Neutrophil (primary cell): ENCODE results near the gene STIMATE.

ENCODE experiments used
- H3K27ac ChIP-seq: fragments of 200-600 bp; sonication (generic); 2 replicates; pipeline ENCODE4 v1.5.1; 2016; ENCODE audit warnings: mild to moderate bottlenecking, moderate library complexity
- H3K27me3 ChIP-seq: fragments of 200-600 bp; sonication (generic); 2 replicates; pipeline ENCODE4 v1.6.0; 2016; ENCODE audit warnings: mild to moderate bottlenecking
- H3K36me3 ChIP-seq: fragments of 200-600 bp; sonication (generic); 2 replicates; pipeline ENCODE4 v1.5.1; 2017
- H3K4me1 ChIP-seq, 2 experiments: fragments of 200-600 bp in 1 of 2; sonication (generic) in 1 of 2; 1 replicate in 1 of 2; 2 replicates in 1 of 2; pipeline versions ENCODE4 v1.5.1 to v1.6.1; 2013 to 2016; ENCODE audit warnings: low read depth in 1 of 2, low read length in 1 of 2, mild to moderate bottlenecking in 1 of 2, moderate library complexity in 1 of 2; ENCODE audit not compliant: control insufficient read depth in 1 of 2, insufficient read depth in 1 of 2
- H3K4me3 ChIP-seq, 2 experiments: fragments of 200-600 bp in 1 of 2; sonication (generic) in 1 of 2; 1 replicate in 1 of 2; 2 replicates in 1 of 2; pipeline ENCODE4 v1.5.1; 2013 to 2016; ENCODE audit warnings: low read depth in 1 of 2, low read length in 1 of 2, mild to moderate bottlenecking in 1 of 2, moderate library complexity in 1 of 2
- H3K9me3 ChIP-seq: fragments of 200-600 bp; sonication (generic); 2 replicates; pipeline ENCODE4 v1.5.1; 2016
- TF ChIP-seq, protein P1 (sequence below): fragments of 200-600 bp; sonication (generic); IDR thresholded peaks from 2 replicates; pipeline ENCODE4 v1.5.1; 2016; ENCODE audit warnings: antibody characterized with exemption

Gene STIMATE

DNA sequence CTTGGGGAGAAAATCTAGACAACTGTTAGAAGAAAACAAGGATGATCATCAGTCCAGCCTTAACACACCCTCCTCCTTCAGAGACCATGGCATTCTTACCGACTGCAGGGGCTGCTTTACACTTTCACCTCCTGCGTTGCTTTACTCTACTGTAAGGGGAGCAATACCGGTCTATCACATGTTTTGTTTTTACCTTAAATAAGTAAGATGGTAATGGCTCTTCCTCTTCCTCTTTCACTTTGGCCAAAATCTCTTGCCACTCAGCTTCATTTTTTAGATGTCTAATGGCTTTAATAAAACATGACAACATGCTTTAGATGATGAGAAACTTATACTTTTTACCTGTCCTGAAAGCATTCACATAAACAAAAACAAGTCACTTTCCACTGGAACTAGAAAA is 33.4 kb upstream of the STIMATE start:
- TF ChIP-seq, protein P1, sequence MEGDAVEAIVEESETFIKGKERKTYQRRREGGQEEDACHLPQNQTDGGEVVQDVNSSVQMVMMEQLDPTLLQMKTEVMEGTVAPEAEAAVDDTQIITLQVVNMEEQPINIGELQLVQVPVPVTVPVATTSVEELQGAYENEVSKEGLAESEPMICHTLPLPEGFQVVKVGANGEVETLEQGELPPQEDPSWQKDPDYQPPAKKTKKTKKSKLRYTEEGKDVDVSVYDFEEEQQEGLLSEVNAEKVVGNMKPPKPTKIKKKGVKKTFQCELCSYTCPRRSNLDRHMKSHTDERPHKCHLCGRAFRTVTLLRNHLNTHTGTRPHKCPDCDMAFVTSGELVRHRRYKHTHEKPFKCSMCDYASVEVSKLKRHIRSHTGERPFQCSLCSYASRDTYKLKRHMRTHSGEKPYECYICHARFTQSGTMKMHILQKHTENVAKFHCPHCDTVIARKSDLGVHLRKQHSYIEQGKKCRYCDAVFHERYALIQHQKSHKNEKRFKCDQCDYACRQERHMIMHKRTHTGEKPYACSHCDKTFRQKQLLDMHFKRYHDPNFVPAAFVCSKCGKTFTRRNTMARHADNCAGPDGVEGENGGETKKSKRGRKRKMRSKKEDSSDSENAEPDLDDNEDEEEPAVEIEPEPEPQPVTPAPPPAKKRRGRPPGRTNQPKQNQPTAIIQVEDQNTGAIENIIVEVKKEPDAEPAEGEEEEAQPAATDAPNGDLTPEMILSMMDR: no peak
- Histone ChIP-seq H3K27me3 (no peaks in the 10 kb centered on the region), H3K4me1 (peaks cover 8 to 18% of the 10 kb centered on the region in 2 experiments), H3K4me3 (no peak overlapping the region), H3K36me3 (no peaks in the 10 kb centered on the region), H3K9me3 (no peaks in the 10 kb centered on the region), H3K27ac (peak overlapping the region; percentile 43)

DNA sequence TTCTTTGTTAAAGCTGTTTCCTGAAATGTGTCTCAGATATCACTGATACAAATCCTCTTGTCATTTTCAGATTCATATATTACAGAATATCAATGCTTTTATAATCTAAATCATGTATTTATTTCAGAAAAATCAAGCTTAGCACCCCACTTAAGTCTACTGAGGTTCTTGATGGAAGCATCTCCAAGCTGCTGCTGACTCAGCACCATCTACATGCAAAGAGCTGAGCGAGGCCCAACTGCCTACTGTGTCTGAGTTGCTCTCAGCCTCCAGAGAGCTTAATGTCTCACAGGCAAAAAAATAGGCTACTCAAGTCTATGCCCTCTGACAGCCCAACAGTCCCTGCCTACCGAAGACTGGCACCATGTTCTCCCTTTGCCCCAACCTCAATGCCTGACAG is 29.2 kb upstream of the STIMATE start:
- H3K4me1 ChIP-seq: peaks cover 46 to 58% of the 10 kb centered on the region in 2 experiments
- H3K27ac ChIP-seq: no peak overlapping the region
- no peak overlapping the region for H3K4me3 ChIP-seq
- no peaks in the 10 kb centered on the region for H3K36me3 ChIP-seq
- TF ChIP-seq, protein P1: no peak
- H3K27me3 ChIP-seq: no peaks in the 10 kb centered on the region
- no peaks in the 10 kb centered on the region for H3K9me3 ChIP-seq

DNA sequence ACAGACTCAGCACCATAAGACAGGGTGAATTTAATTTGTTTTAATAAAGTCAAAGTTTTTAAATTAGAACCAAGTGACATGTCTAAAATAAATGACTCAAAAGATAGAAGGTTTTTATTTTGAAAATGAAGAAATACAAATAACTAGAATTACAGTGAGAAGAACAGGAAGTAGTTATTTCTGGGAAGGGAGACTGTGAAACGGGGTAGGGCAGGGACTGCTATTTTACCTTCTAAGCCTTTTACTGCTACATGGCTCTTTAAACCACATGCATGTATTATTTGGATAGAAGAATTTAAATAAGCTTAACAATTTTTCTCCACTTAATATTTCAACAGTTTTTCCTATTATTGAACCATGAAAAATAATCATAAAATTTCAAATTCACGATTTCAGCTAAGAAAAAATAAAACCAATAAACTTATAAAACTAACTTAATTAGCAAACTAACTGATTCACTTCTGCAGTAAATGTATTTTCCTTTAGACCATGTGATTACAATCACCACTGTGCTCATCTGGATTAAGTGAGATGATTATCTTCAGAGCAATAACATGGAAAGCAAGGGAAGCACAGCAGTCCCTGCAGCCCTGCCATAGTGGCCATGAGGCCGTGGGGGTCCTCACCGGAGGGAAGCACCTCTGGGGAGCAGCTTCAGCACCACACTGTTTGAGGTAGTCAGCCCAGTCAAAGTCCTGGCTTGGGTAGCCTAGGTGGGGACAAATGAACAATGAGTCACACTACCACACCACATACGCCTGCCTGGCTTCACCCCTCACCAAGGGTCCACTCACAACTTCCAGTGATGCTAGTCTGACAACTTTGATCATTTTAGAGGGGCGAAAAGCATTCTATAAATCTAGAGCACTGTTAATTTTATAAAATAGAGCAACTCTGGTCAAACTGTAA is 28.3 kb upstream of the STIMATE start:
- no peak overlapping the region for H3K4me3 ChIP-seq
- H3K4me1 ChIP-seq: peaks cover 55 to 64% of the 10 kb centered on the region in 2 experiments
- TF ChIP-seq, protein P1: no peak
- no peaks in the 10 kb centered on the region for H3K9me3 ChIP-seq
- H3K27me3 ChIP-seq: no peaks in the 10 kb centered on the region
- no peaks in the 10 kb centered on the region for H3K36me3 ChIP-seq
- peak overlapping the region; percentile 82 for H3K27ac ChIP-seq

DNA sequence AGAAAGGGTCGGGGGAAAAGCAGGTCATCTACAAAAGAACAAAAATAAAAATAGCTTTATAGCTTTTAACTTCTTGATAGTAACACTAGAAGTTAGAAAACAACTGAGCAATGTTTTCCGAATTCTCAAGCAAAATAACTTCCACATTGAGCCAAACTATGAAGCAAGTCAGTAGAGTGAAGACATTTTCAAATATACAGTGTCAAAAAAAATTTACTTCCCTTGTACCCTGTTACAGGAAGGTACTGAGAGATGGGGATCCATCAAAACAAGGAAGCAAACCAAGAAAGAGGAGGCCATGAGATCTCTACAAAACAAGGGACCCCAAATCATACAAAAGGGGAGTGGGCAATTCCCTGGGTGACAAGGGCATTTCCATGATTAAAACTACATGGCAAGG is 26.6 kb upstream of the STIMATE start:
- H3K9me3 ChIP-seq: no peaks in the 10 kb centered on the region
- no peaks in the 10 kb centered on the region for H3K36me3 ChIP-seq
- H3K4me3 ChIP-seq: no peak overlapping the region
- H3K27ac ChIP-seq: peak overlapping the region; percentile 82
- no peaks in the 10 kb centered on the region for H3K27me3 ChIP-seq
- peaks cover 70 to 79% of the 10 kb centered on the region in 2 experiments for H3K4me1 ChIP-seq
- TF ChIP-seq, protein P1: no peak

DNA sequence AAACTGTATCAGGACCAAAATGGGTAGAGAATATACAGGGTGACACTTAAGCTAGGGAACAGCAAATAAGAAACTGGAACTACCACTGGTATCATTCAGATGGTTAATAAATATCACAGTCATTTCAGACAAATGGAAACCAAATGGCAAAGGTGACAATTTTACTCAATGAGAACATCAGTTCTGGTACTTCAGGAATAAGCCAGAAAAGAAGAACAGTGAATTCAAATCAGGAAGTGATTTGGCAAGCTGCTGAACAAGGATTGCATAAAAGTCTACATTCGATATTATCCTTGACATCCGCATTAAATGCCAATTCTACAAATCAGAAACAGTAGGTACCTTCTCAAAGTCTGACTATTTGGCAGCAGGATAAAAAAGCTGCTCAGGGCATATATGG is 23.5 kb upstream of the STIMATE start:
- Histone ChIP-seq H3K36me3 (no peaks in the 10 kb centered on the region), H3K4me3 (no peak overlapping the region), H3K27ac (peak overlapping the region; percentile 82), H3K27me3 (no peaks in the 10 kb centered on the region), H3K9me3 (no peaks in the 10 kb centered on the region), H3K4me1 (peaks cover 67% of the 10 kb centered on the region in 2 experiments)
- TF ChIP-seq, protein P1: no peak
